ENCODE results near the gene ALDH5A1.

The ALDH5A1 gene

DNA sequence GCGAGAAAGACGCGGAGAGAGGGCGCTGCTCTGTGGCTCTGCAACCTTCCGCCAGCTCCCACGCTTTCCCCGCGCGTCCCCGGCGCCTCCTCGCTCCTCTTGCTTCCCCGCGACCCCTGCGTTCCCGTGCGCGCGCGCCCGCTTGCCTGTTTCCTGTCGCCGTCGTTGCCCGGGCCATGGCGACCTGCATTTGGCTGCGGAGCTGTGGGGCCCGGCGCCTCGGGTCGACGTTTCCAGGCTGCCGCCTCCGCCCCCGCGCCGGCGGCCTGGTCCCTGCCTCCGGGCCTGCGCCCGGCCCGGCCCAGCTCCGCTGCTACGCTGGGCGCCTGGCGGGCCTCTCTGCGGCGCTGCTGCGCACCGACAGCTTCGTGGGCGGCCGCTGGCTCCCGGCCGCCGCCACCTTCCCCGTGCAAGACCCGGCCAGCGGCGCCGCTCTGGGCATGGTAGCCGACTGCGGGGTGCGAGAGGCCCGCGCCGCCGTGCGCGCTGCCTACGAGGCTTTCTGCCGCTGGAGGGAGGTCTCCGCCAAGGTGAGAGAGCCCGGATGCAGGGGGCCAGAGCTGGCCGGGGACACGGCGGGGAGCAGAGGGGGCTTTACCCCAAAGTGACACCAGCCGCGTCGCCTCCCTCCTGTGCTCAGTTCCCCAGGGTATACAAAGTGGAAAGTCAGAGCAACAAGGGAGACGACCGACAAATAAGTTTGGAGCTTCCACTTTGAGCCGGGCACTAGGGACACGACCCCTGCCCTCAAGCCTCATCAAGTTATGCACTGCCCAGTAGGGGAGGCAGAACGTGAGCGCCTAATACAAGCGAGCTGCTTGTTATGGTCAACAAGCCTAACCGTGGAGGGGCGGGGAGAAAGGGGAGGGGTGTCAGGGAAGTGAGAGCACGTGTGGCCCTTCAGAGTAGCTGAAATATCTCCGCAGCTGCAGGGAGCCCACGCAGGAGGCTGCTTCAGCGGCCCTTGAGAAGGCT is at the start of gene ALDH5A1:
Gene ALDH5A1, plus strand, starts transcription at position 149 of the 975 bp plus-strand sequence. Its CDS starts 28 bp downstream, at position 177.
- peak; percentile 53 for DNase-seq (ENCODE audit: low spot score)

DNA sequence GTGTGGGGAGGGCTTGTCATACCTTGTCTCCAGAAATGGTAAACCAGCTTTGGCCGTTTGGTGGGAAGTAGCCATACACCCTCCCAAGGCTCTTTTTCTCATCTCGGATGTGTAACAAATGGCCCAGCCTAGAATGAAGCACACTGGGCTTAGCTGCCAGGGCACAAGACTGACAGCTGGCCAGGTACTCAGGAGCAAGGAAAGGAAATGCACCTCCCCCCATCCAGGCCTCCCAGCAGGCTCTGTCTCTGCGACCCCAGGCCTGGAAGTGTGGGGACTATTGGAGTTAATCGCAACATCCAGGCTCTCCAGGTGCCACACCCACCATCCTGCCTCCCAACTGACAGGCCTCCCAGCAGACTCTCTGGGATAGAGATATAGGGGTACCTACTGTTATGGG is 49.1 kb upstream of the ALDH5A1 start:
- no peak for DNase-seq (ENCODE audit: low spot score)

DNA sequence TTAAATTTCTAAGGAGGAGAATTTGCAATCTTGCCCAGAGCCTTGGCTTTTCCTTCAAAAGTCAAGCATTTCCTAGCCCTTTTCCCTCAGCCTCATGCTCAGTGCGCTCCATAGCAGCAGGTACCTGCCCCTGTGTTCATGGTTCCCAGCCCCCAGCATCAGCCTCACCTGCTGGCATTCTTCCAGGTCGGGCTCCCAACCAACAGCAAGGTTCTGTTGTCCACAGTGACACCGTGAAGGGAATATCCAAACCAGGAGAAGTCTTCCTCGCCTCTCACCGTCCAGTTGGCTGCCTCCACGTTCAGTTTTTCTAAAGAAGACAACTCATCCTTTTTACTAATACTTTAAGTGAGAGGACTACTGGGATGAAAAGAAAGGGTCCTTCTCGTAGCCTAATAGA is 48.1 kb upstream of the ALDH5A1 start:
- no peak for DNase-seq (ENCODE audit: low spot score)

DNA sequence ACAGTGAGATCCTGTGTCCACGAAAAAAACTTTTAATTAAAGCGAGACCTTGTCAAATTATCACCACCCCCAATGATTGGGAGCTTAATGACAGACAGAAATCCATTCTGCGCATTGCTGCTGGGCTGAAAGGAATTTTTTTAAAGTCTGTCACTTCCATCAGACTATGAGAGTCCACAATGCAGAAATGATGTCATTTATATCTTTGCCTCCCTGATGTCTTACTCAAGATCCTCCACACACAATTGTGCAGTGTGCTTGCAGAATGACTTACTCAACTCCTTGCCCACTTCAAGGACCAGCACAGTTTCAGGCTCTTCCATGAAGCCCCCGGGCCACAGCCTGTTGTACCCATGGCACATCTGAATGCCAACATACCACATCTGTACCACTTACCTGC is 46.4 kb upstream of the ALDH5A1 start:
- DNase-seq (ENCODE audit: low spot score) = no peak

DNA sequence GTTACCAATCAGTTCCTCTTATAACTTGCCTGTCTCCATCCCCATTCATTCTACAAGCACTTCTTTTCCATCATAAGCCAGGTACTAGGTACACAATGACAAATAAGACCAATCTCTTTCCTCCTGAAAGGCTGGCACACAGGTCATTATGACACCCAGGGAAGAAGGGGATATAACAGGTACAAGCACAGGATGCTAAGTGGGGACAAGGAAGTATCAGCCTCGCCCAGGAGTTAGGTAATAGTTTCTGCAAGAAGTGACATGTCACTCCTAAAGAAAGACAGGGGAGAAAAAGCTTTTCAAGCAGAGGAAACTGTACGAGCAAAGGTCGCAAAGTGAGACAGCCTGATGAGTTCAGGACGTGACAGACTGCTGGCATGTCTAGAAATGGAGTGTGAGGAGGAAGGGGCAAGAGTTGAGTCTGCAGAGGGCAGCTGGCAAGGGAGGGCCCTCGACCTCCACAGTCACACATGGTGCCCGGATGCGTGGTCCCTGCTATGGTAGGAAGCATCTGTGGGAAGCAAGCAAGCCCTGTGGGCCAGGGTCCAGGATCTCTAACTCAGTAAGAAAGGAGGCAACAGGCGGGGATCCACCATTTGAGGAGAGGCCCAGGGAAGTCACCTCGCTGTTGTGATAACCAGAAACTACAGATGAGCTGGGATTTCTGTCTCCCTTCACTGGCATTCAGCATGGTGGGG is 45.8 kb upstream of the ALDH5A1 start:
- DNase-seq (ENCODE audit: low spot score) = no peak

DNA sequence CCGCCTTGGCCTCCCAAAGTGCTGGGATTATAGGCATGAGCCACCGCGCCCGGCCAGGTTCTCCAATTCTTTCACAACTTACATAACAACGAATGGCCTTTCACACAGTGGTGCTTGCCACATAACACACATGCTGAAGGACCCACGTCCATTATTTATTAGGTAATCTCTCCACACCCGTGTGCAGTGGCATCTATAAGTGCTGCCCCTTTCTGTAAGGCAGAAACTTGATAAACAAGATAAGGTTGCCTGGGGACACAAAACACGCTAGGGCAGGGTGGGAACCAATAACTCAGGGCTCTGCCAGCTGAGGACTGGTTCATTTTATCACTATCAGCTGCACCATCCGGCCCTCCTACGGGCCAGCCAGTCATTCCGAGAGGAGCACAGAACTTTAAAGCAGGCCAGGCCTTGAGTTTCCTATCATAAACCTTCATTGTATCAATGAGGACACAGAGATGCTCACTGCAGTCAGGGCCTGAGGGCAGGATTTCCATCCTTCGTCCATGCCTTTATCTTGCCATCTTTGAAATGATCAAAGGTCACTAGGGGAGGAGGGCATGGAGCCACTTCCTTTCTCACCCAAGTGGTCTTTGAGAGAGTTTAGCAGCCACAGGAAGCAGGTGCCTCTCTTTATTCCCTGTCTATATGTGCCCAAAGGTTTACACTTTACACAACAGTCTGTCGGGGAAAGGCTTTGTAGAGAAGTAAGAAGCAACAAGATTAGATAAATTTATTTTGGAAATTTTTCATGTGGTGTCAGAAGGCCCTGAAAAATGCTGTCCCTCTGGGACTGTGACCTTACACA is 43.0 kb upstream of the ALDH5A1 start:
- no peak for DNase-seq (ENCODE audit: low spot score)

DNA sequence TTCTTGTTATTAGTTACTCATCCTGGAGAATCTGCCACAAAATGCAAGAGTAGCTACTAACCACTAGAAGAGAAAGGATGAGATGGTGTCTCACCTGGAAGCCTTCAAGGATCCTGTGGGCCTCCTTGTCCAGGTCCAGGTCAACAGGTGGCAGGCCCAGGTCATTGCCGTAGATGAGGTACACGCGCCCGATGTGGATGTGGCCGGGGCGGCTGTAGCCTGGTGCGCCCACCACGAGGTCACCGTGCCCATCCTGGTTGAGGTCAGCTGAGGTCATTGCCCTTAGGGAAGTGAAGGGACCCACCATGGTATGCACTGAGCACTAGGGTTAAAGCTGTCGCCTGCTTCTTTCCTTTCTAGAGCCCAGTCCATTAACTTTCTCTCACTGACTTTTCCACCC is 40.8 kb upstream of the ALDH5A1 start:
- no peak for DNase-seq (ENCODE audit: low spot score)

DNA sequence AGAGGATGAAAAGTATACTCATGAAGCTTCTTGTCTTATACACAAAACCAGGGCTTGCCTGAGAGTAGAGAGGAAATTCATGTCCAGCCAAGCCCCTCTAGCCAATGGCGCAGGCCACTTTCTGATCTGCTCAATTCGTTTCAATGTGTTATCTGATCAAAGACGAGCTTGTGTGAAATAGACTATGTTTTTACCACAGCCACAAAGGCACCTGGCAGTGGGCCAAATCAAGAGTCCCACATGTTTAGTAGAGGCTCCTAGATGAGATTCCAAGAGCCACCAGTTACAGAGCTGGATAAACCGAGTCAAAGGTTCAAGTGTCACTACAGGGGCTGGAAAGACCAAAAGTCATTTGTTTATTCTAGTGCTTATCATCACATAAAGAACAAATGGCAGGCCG is 40.3 kb upstream of the ALDH5A1 start:
- DNase-seq (ENCODE audit: low spot score) = no peak

DNA sequence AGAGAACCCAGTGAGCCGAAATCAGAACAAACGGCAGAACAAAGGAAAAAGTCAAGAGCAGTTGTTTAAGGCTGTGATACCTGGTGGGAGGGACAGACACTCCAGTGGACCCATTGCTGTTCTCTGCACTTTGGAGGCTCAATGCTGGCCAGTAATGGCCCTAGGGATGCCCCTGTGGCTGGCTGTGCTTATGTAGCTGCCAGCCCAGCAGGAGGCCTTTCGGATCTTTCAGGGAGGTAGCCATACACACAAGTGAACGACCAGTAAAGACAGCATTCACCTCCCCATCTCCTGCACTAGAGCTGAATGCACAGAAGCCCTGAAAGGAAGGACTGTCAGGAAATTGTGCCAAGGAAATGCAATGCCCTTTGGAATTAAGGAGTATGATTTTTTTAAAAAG is 39.7 kb upstream of the ALDH5A1 start:
- no peak for DNase-seq (ENCODE audit: low spot score)

DNA sequence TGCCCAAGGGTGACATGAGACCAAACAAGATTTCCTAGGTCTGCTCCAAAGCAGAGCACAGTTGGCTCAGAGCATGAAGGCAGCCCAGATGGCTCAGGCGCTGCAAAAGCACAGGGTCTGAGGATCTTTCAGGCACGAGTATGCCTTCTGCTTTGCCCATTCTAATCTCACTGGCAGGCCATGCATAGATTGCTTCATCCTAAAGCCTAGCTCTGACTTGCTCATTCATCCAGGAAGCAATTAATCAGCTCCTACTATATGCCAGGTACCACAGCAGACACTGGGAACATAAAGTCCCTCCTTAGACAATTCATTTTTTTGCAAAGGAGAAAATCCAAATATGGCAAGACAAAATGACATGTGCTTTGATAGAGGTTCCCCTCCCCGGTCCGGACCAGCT is 36.6 kb upstream of the ALDH5A1 start:
- no peak for DNase-seq (ENCODE audit: low spot score)

DNA sequence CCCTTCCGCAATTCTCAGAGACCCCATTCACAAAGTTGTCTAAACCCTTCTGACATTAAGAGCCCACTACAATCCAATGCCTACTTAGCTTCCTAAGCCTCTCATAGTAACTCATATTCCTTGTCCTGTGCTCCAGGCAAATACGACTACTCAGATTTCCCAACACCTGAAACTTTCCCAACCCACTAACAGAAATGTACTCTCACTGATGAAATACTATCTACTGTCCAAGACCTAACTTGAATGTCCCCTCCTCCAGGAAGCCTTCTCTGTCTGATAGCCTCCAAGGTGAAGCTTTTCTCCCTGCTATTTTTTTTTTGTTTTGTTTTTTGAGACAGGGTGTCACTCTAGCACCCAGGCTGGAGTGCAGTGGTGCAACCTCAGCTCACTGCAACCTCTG is 35.8 kb upstream of the ALDH5A1 start:
- DNase-seq (ENCODE audit: low spot score) = no peak

DNA sequence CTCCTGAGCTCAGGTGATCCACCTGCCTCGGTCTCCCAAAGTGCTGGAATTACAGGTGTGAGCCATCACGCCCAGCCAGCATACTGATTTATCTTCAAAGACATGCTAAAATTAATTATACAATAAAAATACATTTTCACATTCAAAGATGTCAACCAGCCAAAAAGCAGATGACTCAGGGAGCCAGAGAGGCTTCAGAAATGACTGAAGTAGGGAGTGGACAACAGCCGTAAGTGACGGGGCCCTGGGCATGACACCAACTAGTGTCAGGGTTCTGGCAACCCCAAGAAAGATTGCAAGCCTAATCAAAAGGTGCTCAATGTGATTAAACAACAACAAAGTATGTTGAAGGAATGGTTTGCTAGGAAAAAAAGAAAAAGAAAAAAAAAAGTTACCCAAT is 33.8 kb upstream of the ALDH5A1 start:
- no peak for DNase-seq (ENCODE audit: low spot score)

DNA sequence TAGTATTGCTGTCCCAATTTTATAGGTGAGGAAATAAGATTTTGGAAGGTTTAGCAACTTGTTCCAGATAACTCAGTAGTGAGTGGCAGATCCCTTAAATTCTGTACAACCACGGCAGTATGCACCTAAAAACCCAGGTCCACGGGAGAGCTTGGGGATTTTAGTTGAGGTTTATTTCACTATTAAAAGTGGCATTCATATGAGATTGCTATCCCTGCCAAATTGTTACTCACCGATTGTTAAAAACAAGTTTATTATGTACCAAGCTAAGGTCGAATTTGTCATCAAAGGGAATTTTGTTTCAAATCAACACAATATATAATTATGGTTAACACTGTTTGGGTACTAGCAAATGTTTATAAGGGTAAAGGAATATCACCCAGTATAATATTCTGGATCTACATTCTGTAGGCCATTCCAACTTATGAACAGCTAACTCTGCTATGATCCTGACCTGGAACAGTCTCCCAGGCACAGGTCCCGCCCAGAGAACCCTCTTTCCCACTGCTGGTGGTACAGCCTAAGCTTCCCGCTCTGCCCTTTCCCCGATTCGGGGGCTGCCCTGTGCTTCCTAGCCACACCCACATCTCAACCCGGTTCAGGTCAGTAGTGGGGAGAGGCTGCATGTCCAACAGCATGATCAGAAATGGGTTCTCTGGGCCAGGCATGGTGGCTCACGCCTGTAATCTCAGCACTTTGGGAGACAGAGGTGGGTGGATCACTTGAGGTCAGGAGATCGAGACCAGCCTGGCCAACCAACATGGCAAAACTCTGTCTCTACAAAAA is 30.3 kb upstream of the ALDH5A1 start:
- DNase-seq (ENCODE audit: low spot score) = no peak

DNA sequence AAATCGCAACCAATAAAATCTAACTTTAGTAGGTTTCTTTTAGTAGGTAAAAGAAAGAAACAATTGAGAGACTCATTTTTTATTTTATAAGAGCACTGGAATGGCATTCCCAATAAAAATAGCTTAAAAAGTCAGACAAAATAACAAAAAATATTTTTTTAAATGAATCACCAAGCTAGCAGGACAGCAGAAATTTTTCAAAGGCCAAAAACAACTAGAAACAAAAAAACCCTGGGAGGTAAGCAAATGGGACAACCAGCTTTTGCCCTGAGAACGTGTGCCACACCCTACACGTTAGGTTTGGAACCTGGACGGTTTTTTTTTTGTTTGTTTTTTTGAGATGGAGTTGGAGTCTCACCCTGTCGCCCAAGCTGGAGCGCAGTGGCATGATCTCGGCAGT is 25.0 kb upstream of the ALDH5A1 start:
- DNase-seq (ENCODE audit: low spot score) = no peak

DNA sequence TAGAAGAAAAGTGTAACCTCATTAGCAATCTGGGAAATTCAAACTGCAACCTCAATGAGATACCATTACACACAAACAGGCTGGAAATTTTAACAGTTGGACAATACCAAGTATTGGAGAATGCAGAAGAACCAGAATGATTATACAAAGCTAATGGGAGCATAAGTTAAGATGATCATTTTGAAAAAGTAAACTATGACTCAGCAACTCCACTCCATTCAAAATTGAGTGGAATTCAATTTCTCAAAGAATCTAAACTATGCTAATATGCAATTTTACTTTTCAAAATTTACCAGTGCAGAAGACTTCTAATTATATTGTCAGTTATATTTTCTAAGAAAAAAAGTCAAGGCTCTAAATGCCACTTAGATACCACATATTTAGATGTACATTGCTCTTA is 22.6 kb upstream of the ALDH5A1 start:
- no peak for DNase-seq (ENCODE audit: low spot score)

DNA sequence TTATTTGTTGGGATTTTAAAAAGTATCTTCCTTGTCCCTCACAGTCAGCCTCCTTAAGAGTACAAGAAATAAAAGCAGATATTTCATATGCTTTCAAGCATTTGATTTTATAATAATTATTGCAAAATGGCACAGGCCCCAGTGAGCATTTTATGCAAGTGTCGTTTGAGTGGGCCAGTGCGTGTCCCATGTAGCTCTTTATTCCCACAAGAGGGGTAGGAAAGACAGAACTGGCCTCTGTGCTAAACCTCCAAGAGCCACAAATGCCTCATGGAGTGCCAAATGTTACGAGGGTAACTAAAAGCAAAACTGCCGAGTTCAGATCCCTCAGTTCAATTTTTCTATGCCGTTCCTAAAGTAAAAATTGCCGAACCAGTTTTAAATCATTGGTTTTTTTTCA is 18.1 kb upstream of the ALDH5A1 start:
- no peak for DNase-seq (ENCODE audit: low spot score)

DNA sequence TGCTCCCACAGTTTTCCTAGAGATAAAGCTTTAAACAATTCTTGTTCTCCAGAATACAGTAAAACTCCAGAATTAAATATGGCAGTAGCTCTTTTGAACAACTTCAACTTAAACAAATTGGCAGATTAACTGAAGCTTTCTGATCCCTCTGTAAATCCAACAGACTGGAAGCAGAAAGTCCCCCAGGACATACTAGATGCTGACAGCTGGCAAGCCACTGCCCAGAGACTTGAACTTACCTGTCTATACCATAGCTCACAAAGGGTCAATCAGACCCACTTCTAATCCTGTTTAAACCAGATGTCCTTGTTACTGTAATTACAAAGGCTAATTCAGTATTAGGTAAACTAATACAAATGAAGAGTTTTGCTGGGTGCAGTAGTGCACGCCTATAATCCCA is 17.7 kb upstream of the ALDH5A1 start:
- no peak for DNase-seq (ENCODE audit: low spot score)

DNA sequence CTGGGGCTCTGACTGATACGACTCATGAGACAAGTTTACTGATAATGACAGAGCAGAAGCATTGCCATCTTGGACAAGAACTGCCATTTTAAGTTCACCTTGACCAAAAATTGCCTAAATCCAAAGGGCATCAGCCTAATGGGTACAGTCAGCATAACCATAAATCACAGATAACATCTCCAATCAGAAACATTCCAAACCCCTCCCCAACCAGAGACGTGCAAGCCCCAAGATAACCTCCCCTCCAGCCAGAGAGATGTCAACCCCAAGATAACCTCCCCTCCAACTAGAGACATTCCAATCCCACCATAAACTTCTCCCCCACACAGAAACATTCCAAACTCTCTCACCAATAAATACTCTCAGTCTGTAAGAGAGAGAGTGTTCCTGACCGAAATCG is 15.9 kb upstream of the ALDH5A1 start:
- no peak for DNase-seq (ENCODE audit: low spot score)

DNA sequence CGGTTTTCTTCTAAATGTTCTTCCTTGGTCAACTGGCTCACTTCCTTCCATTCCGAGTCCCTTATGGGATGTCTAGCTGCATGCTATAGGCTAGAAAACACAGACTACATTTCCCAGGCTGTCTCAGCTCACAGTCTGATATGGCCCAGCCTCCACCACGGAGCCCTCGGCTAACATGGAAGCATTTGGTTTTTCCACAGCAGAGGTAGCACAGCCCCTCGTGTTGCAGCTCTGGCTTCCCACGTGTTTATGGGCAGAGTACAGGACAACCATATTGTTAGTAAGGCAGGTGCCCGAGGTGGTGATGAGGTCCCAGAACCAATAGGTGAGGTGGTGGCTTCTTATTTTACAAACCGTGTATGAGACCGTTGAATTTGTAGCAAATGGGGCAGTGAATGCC is 14.1 kb upstream of the ALDH5A1 start:
- no peak for DNase-seq (ENCODE audit: low spot score)

DNA sequence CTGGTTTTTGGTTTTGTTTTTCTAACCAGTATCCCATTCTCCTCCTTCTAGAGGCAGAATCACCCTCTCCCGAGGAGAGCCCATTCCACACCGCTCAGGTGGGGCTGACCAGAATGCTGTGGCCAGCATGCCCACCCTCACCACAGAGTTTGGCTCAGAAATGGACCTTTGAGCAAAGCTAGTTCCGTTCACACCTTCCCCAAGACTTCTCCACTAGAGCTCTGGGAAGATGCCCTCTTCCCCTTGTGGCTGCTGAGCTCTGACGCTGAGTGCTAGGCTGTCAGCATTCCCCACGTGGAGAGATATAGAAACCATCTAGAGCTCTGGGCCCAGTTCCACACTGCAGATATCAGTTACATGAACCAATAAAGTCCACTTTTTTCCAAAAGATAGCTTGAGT is 13.3 kb upstream of the ALDH5A1 start:
- DNase-seq (ENCODE audit: low spot score) = no peak

DNA sequence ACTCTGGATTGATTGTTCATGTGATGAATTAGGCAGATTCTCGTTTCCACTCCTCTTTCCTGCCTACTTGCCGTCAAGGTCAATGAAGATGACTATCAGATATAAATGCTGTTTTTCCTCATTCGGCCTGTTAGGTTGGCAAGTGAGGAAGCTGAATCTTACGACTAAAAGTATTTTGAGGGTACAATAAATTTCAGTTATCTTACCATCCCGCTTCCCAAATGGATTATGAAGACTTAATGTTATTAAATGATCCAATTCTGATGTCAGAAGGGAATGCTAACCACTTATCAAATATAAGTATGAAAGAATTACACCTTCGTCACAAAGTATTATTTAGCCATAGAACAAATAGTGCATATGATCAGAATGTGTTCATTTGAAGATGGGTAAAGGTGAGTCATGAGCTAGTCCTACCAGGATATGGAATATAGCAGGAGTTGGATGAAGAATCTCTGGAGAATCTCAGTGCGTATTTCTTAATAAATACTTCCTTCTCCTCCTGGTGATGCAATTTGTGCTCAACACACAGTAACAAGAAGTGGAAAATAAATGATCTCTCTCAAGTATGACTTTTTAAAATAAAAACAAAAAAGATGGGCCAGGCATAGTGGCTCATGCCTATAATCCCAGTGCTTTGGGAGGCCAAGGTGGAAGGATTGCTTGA is 10.0 kb upstream of the ALDH5A1 start:
- no peak for DNase-seq (ENCODE audit: low spot score)
